Germinal center (tissue), 1 donor: ENCODE measurements around the gene MYBPHL.

ENCODE experiments used
- DNase-seq: peaks from one replicate; pipeline ENCODE4 v3.0.0; 2012; ENCODE audit warnings: mixed read lengths, low spot score

MYBPHL gene

DNA sequence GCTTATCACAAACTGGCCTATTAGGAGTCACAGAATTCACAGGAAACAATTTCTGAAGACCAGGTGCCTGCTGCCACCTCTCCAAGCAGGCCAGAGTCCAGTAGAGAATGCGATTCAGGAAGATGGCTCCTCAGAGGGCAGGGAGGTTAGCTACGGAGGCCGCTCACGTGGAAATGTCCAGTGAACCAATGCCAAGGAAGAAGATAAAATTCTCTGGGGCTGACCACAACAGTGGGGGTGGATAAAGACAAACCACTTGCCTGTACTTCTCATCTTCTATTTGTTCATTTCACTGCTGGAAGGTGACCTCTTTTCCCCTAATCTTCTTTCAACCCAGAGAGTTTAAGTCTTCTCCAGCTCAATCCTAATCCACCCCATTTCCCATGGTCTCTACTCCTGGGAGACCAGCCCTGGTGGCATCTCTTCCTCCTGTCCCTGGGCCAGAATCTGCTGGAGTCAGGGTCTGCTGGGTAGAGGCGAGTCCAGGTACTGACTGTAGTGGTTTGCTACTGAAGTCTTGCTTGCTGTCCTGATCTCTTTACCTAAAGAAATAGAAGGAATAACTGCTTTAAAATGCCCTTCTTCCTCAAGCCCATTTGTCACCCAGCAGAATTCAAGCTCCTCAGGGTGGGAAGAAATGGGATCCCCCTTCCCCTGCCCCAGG lies 27.1 kb downstream of the MYBPHL start:
- no peak for DNase-seq

DNA sequence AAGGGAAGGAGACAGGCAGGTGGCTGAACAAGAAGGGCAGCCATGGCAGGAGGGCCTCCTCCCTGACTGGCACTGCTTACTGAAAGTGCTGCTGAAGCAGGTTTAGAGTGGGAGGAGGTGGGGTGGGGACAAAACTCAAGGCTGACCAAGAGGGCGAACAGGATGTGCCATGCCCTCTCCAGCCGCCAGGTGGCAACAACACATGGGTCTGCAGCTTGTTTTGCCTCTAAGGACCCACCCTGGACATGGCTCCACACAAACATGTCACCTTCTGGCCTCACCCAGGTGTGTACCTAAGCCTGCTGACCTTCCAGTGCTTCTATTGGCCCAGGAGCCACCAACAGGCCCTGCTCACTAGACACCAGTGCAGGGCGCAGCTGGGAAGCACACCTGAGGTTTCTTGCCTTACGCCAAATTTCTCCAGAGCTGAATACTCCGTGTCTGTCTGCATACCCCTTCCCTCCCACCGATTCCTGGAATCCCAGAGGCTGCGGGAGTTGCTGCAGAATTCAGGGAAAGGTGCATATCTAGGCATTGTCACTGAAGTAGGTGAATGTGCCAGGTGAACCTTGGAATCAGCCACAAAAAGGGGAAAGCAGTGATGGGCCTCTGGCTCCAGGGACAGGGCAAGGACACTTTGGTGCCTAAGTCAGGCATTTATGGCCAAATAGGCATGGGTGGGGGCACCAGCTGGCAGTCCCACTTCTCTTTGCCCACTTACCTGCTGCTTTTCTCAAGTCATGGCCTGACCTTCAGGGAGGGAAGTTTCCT lies 29.2 kb downstream of the MYBPHL start:
- peak; percentile 82 for DNase-seq

DNA sequence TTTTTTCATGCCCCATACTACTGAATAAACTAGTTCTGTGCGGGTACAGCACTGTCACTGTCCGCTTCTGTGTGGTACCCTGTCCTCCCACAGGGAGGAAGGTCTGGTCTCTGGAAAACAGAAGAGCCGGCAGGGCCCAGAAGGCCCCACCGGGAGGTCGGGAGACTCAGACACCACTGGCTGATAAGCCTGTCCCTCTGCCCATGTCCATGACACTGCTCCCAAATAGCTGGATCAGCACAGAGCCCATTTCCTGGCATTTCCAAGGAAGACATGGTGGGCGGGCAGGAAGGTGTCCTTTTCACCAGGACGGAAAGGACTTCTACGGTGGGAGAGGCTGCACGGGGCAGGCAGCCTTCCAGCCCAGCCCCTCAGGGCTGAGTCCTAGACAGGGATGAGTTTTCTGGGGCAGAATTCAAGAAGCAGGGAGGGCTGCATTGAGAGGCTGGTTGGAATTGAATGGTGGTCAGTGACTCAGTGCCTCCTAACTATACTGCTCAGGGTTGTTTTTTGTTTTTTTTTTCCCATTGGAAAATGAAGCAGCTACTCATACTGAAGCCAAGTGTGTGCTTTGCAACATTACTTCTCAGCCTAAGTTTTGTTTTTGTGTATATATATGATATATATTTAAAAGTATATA lies 31.0 kb downstream of the MYBPHL start:
- no peak for DNase-seq

DNA sequence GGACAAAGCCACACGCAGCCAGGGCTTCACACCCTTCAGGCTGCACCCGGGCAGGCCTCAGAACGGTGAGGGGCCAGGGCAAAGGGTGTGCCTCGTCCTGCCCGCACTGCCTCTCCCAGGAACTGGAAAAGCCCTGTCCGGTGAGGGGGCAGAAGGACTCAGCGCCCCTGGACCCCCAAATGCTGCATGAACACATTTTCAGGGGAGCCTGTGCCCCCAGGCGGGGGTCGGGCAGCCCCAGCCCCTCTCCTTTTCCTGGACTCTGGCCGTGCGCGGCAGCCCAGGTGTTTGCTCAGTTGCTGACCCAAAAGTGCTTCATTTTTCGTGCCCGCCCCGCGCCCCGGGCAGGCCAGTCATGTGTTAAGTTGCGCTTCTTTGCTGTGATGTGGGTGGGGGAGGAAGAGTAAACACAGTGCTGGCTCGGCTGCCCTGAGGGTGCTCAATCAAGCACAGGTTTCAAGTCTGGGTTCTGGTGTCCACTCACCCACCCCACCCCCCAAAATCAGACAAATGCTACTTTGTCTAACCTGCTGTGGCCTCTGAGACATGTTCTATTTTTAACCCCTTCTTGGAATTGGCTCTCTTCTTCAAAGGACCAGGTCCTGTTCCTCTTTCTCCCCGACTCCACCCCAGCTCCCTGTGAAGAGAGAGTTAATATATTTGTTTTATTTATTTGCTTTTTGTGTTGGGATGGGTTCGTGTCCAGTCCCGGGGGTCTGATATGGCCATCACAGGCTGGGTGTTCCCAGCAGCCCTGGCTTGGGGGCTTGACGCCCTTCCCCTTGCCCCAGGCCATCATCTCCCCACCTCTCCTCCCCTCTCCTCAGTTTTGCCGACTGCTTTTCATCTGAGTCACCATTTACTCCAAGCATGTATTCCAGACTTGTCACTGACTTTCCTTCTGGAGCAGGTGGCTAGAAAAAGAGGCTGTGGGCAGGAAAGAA lies 32.0 kb downstream of the MYBPHL start:
- no peak for DNase-seq

DNA sequence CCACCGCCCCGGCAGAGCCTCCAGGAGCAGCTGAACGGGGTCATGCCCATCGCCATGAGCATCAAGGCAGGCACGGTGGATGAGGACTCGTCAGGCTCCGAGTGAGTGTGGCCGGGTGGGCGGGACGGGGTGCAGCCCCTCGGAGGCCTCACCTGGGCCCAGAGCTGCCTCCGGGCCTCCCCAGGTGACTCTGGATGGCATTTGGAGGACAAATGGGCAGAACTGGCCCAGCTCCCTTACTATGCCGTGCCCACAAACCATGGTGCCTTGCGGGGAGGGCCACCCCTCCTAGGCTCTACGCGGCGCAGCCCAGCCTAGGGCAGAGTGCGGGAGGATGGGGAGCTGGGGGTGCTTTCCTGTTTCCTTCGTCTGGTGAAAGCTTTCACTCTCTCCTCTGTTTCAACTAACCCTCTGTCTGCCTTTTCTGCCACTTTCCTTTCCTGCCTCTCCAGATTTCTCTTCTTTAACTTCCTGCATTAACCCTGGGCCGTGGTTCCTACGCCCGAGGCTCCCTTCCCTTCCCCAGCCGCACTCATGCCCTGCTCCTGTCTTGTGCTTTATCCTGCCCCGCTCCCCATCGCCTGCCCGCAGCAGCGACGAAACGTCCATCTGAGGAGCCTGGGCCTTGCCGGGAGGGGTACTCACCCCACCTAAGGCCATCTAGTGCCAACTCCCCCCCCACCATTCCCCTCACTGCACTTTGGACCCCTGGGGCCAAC lies 33.1 kb downstream of the MYBPHL start:
- no peak for DNase-seq

DNA sequence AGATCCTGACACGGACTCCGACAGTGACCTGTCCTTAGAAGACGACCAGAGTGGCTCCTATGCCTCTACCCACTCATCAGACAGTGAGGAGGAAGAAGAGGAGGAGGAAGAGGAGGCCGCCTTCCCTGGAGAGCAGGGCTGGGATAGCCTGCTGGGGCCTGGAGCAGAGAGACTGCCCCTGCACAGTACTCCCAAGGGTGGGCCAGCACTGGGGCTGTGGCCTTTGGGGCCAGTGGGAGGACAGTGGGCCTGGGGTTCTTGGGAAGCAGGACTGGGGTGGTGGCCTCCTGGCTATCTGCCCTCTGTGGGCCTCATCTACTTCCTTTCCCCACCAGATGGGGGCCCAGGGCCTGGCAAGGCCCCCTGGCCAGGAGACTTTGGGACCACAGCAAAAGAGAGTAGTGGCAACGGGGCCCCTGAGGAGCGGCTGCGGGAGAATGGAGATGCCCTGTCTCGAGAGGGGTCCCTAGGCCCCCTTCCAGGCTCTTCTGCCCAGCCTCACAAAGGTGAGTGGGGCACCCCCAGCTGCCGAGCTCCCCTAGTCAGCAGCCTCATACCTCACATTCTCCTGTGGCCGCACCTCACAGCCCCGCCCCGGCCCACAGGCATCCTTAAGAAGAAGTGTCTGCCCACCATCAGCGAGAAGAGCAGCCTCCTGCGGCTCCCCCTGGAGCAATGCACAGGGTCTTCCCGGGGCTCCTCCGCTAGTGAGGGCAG lies 33.8 kb downstream of the MYBPHL start:
- no peak for DNase-seq

DNA sequence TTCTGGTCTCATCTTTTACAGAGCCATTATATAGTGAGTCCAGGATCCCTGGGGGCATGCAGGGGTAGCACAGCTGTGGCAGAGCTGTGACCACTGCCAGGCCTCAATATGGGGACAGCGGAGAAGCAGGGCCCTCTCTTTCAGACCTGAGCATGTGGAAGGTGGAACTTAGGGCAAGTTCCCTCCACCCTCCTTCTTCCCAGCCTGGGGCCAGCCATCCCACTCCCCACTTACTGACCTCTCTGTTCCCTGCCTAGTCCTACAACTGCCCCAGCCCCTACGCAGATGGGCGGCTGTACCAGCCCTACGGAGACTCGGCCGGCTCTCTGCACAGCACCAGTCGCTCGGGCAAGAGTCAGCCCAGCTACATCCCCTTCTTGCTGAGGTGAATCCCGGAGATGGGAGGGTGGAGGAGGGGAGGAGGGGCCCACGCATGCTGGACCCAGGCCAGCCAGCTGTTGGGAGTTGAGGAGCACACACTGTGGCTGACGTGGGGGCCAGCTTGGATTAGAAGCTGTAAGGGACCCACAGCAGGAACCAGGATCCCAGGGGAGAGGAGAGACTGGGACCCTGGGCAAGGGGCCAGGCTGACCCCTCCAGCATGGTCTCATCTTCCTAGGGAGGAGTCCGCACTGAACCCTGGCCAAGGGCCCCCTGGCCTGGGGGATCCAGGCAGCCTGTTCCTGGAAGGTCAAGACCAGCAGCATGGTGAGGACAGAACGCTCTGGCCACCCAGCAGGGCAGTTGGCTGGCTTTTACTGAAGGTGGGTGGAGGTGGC lies 34.6 kb downstream of the MYBPHL start:
- DNase-seq: no peak

DNA sequence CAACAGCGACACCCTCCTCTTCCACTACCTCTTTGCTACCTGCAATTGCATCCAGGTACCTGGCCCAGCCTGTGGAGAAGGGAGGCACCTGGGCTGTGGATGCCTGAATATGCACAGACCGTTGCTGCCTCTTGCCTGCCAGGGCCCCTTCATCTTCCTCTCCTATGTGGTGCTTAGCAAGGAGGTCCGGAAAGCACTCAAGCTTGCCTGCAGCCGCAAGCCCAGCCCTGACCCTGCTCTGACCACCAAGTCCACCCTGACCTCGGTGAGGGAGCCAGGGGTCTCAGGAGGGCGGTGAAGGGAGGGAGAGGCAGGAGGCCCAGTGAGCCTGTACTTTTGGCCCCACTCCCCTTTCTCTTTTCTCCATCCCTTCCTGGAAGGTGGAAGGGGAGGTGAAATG lies 35.4 kb downstream of the MYBPHL start:
- DNase-seq: no peak

DNA sequence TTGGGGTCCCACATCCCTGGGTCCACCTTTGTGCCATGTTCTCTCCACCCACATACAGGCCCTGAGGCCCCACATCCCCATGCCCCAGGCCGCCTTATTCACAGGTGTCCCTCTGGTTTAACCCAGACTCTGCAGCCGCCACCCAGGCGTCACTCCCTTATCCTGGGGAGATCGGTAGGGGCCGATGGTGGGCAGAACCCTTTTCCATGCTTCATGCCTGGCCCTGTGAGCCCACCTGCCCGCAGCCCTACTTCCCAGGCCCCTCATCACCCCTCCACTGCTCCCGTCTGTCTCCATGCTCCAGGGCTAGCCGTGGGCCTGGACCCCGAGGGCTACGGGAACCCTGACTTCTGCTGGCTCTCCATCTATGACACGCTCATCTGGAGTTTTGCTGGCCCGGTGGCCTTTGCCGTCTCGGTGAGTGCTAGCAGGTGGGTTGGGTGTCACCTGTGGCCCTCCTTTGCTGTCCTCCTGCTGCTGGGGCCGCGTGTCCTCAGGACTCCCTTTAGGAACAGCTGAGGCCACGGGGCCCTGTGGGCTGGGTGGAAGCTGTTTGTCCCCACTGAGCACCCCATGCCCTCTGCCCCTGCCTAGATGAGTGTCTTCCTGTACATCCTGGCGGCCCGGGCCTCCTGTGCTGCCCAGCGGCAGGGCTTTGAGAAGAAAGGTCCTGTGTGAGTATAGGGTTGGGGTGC lies 36.0 kb downstream of the MYBPHL start:
- no peak for DNase-seq

DNA sequence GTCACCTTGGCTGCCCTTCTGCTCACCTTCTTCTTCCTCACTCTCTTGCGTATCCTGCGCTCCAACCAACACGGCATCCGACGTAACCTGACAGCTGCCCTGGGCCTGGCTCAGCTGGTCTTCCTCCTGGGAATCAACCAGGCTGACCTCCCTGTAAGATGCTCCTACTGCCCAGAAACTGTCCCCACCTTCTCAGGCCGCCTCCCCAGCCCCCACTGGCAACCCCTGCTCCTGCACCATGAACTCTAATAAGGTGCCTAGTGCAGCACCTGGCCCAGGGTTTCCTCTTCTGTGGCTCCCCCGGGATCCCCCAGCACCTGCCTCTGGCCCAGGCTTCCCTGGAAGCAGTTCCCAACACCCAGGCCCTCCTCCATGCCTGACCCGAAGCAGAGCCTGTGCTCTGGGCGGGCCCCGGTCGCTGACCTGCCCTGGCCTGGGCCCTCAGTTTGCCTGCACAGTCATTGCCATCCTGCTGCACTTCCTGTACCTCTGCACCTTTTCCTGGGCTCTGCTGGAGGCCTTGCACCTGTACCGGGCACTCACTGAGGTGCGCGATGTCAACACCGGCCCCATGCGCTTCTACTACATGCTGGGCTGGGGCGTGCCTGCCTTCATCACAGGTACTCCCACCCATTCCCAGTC lies 36.7 kb downstream of the MYBPHL start:
- DNase-seq: no peak

DNA sequence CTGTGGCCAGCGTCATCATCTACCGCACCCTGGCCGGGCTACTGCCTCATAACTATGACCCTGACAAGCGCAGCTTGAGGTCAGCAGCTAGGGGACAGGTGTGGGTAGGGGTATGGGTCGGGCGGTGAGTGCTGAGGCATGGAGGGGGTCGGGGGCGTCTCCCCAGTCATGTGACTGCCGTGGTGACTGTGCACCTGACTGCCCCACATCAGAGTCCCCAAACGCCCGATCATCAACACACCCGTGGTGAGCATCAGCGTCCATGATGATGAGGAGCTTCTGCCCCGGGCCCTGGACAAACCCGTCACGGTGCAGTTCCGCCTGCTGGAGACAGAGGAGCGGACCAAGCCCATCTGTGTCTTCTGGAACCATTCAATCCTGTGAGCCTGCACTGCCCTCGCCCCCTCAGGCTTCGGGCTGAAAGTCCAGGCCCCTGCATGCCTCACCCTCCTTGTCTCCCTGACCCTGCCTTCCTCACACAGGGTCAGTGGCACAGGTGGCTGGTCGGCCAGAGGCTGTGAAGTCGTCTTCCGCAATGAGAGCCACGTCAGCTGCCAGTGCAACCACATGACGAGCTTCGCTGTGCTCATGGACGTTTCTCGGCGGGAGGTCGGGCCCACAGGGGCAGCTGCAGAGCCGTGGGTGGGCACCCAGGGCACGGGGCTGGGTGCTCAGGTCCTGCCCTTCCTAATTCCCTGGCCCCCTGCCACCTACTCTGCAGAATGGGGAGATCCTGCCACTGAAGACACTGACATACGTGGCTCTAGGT lies 37.4 kb downstream of the MYBPHL start:
- no peak for DNase-seq

DNA sequence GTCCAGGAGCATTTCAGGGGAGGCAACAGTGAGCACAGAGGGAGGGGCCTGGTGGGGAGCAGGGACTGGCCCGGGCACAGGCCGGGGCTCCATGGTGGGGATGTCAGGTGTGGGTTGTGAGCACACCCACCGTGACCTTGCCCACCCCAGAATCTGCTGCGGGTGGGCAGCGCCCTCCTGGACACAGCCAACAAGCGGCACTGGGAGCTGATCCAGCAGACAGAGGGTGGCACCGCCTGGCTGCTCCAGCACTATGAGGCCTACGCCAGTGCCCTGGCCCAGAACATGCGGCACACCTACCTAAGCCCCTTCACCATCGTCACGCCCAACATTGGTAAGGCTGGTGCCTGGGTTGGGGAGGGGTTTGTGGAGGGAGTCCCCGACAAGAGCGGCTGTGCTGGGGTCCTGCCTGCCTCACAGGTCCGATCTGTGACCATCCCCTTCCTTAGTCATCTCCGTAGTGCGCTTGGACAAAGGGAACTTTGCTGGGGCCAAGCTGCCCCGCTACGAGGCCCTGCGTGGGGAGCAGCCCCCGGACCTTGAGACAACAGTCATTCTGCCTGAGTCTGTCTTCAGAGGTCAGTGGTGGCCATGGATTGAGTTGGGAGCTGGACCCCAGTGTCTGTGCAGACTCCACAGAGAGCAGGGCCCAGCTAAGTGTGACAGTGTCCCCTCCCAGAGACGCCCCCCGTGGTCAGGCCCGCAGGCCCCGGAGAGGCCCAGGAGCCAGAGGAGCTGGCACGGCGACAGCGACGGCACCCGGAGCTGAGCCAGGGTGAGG lies 38.2 kb downstream of the MYBPHL start:
- DNase-seq: no peak

DNA sequence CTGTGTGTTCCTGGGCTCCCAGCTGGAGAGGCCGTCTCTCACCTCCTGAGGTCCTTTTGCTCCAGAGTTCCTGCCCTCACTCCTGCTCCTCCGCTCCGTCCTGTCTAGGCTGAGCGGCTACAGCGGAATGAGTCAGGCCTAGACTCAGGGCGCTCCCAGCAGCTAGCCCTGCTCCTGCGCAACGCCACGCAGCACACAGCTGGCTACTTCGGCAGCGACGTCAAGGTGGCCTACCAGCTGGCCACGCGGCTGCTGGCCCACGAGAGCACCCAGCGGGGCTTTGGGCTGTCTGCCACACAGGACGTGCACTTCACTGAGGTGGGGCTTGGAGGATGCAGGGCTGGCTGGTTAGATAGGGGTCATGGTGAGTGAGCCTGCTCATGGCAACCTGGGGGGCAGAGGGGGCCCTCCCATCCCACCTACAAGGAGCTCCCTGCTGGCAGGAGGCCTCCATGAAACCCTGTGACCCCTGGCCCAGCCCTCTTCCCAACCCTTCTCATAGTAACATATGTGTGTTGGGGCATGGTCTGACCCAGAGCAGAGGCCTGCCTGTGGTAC lies 39.0 kb downstream of the MYBPHL start:
- DNase-seq: no peak

DNA sequence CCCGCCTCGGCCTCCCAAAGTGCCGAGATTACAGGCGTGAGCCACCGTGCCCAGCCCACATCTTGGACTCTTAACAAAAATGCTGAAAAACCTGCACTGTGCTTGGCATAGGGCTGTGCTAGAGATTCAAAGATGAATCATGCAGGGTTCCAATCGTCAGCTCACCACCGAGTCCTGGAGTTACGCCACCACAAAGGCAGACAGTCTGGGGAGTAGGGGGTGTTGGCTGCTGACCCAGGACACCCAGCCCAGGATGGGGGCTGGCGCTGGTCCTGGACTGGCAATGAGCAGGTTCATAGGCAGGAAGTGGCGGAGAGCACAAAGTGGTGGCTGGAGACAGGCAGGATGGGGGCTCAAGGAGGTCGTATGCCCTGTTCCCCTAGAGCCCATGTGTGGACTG lies 39.8 kb downstream of the MYBPHL start:
- no peak for DNase-seq

DNA sequence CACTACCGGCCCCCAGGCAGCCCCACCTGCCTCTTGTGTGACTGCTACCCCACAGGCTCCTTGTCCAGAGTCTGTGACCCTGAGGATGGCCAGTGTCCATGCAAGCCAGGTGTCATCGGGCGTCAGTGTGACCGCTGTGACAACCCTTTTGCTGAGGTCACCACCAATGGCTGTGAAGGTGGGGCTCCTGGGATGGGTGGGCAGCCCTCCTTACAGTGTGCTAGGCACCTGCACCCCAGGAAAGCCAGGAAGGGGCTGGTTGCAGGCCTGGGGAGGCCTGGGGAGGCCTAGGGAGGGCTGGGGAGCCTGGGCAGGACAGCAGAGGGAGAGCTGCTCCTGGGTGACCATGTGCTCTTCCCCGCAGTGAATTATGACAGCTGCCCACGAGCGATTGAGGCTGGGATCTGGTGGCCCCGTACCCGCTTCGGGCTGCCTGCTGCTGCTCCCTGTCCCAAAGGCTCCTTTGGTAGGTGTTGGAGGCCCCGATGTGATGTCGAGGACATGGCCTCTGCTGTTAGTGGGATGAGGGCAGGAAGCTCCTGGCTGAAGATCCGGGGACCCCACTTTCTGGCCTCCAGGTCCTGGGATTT lies 41.0 kb downstream of the MYBPHL start:
- no peak for DNase-seq

DNA sequence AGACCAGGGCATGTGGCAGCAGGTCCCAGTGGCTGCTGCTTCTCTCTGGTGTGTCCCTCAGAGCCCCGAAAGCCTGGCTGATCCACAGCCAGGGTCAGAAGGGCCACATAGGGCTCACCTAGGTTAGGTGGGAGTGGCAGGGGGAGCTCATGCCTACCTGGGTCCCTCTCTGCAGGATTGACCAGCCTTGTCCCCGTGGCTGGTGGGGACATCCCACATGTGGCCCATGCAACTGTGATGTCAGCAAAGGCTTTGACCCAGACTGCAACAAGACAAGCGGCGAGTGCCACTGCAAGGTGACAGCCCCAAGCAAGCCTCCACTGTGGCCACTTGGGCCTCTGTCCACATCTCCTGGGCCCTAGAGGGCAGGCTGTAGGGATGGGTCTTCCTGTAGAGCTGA lies 41.8 kb downstream of the MYBPHL start:
- no peak for DNase-seq

DNA sequence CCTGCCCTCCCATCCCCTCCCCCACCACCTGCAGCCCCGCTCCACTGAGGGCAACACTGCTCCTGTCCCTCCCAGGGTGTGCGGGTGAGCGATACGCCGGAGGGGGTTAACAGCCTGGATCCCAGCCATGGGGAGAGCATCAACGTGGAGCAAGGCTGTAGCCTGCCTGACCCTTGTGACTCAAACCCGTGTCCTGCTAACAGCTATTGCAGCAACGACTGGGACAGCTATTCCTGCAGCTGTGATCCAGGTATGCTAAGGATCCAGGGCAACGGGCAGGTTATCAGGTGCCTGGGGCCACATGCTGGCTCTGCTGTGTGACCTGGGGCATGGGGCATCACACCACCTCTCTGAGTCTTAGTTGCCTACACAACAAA lies 42.4 kb downstream of the MYBPHL start:
- no peak for DNase-seq
